H9 (cell line): ENCODE data around the gene MSANTD1. TPM values are rescaled to one million over a fixed set of nuclear protein-coding genes. Genes with fewer than 3 reads are reported as not detected.

Experiments
- DNase-seq: peaks from one replicate; pipeline ENCODE4 v3.0.0-alpha.2; 2017
- H2AFZ ChIP-seq: one replicate; pipeline ENCODE4 v1.6.1; 2013; ENCODE audit warnings: mild to moderate bottlenecking, low read length, control low read depth, moderate library complexity
- H2AK5ac ChIP-seq: 2 replicates; pipeline ENCODE4 v1.6.1; 2013; ENCODE audit warnings: low read length, control low read depth, mixed read lengths; ENCODE audit not compliant: insufficient read length
- H2BK120ac ChIP-seq: one replicate; pipeline ENCODE4 v1.6.1; 2013; ENCODE audit warnings: low read depth, mild to moderate bottlenecking, low read length, control low read depth, inconsistent platforms; ENCODE audit not compliant: poor library complexity, severe bottlenecking
- H2BK12ac ChIP-seq: 2 replicates; pipeline ENCODE4 v1.6.1; 2013; ENCODE audit warnings: low read length, control low read depth, mixed read lengths, low read depth; ENCODE audit not compliant: insufficient read length
- H2BK15ac ChIP-seq: 2 replicates; pipeline ENCODE4 v1.6.1; 2013; ENCODE audit warnings: low read depth, low read length, control low read depth
- H2BK20ac ChIP-seq: one replicate; pipeline ENCODE4 v1.6.1; 2013; ENCODE audit warnings: low read depth, mild to moderate bottlenecking, low read length, control low read depth, inconsistent platforms; ENCODE audit not compliant: poor library complexity, severe bottlenecking
- H2BK5ac ChIP-seq: 2 replicates; pipeline ENCODE4 v1.6.1; 2013; ENCODE audit warnings: low read length, control low read depth, mixed read lengths; ENCODE audit not compliant: insufficient read length
- H3K14ac ChIP-seq: 2 replicates; pipeline ENCODE4 v1.6.1; 2013; ENCODE audit warnings: low read length, control low read depth; ENCODE audit not compliant: insufficient read depth
- H3K18ac ChIP-seq: 2 replicates; pipeline ENCODE4 v1.6.1; 2013; ENCODE audit warnings: low read depth, mild to moderate bottlenecking, mixed read lengths, low read length, control low read depth; ENCODE audit not compliant: insufficient read length
- H3K23ac ChIP-seq: 2 replicates; pipeline ENCODE4 v1.6.1; 2013; ENCODE audit warnings: low read length, control low read depth, mixed read lengths, low read depth; ENCODE audit not compliant: insufficient read length
- H3K23me2 ChIP-seq: 2 replicates; pipeline ENCODE4 v1.6.1; 2013; ENCODE audit warnings: low read depth, mild to moderate bottlenecking, mixed read lengths, low read length, control low read depth; ENCODE audit not compliant: insufficient read length, poor library complexity, severe bottlenecking
- H3K27ac ChIP-seq: 2 replicates; pipeline ENCODE4 v1.5.1; 2013; ENCODE audit warnings: low read length, control low read depth, mixed read lengths, low read depth; ENCODE audit not compliant: insufficient read length
- H3K27me3 ChIP-seq: 2 replicates; pipeline ENCODE4 v1.6.1; 2013; ENCODE audit warnings: low read length, control low read depth, inconsistent platforms; ENCODE audit not compliant: insufficient read depth
- H3K4ac ChIP-seq: 2 replicates; pipeline ENCODE4 v1.6.1; 2013; ENCODE audit warnings: low read depth, mild to moderate bottlenecking, control low read depth, inconsistent platforms, low read length, moderate library complexity
- H3K4me1 ChIP-seq: 2 replicates; pipeline ENCODE4 v1.6.1; 2013; ENCODE audit warnings: low read length, control low read depth, inconsistent platforms; ENCODE audit not compliant: insufficient read depth
- H3K4me2 ChIP-seq: 2 replicates; pipeline ENCODE4 v1.6.1; 2013; ENCODE audit warnings: low read length, control low read depth, mixed read lengths; ENCODE audit not compliant: insufficient read length, insufficient read depth
- H3K56ac ChIP-seq: 2 replicates; pipeline ENCODE4 v1.6.1; 2013; ENCODE audit warnings: low read depth, mild to moderate bottlenecking, mixed read lengths, low read length, control low read depth; ENCODE audit not compliant: insufficient read length
- H3K79me1 ChIP-seq: 2 replicates; pipeline ENCODE4 v1.6.1; 2013; ENCODE audit warnings: low read depth, mild to moderate bottlenecking, moderate library complexity, low read length, control low read depth, inconsistent platforms; ENCODE audit not compliant: insufficient read depth, poor library complexity, severe bottlenecking
- H3K79me2 ChIP-seq: 2 replicates; pipeline ENCODE4 v1.6.1; 2013; ENCODE audit warnings: low read length, control low read depth, inconsistent platforms; ENCODE audit not compliant: insufficient read depth
- H3K9ac ChIP-seq: 2 replicates; pipeline ENCODE4 v1.6.1; 2013; ENCODE audit warnings: low read length, control low read depth, mixed read lengths; ENCODE audit not compliant: insufficient read length; ENCODE audit errors: extremely low read depth
- H3K9me3 ChIP-seq: one replicate; pipeline ENCODE4 v1.6.1; 2013; ENCODE audit warnings: low read depth, low read length, inconsistent platforms; ENCODE audit not compliant: control insufficient read depth
- H3T11ph ChIP-seq: one replicate; pipeline ENCODE4 v1.6.1; 2013; ENCODE audit warnings: mild to moderate bottlenecking, low read length, control low read depth, inconsistent platforms
- H4K20me1 ChIP-seq: one replicate; pipeline ENCODE4 v1.6.1; 2013; ENCODE audit not compliant: control insufficient read depth, insufficient read length, insufficient read depth
- H4K5ac ChIP-seq: 2 replicates; pipeline ENCODE4 v1.6.1; 2013; ENCODE audit warnings: low read depth, mild to moderate bottlenecking, mixed read lengths, low read length, control low read depth; ENCODE audit not compliant: insufficient read length
- H4K8ac ChIP-seq: replicated peaks from 2 replicates; pipeline ENCODE4 v1.6.1; 2013; ENCODE audit warnings: low read length, control low read depth, mixed read lengths, low read depth; ENCODE audit not compliant: insufficient read length
- H4K91ac ChIP-seq: 2 replicates; pipeline ENCODE4 v1.6.1; 2013; ENCODE audit warnings: low read depth, mild to moderate bottlenecking, moderate library complexity, mixed read lengths, low read length, control low read depth; ENCODE audit not compliant: insufficient read length
- H3K27ac Mint-ChIP-seq, 3 experiments: 2 replicates in 2 of 3; 3 replicates in 1 of 3; pipeline ENCODE4 v1.8.0; 2020 to 2021; ENCODE audit warnings: mixed read lengths in 3 of 3, mild to moderate bottlenecking in 1 of 3, moderate library complexity in 1 of 3
- H3K27me3 Mint-ChIP-seq: 2 replicates; pipeline ENCODE4 v1.8.0; 2021; ENCODE audit warnings: low read depth, mild to moderate bottlenecking, moderate library complexity, mixed read lengths
- H3K36me3 Mint-ChIP-seq, 3 experiments: 2 replicates in 2 of 3; 3 replicates in 1 of 3; pipeline ENCODE4 v1.8.0; 2020 to 2021; ENCODE audit warnings: low read depth in 3 of 3, mixed read lengths in 3 of 3; ENCODE audit not compliant: insufficient read depth in 1 of 3
- H3K4me1 Mint-ChIP-seq, 2 experiments: 2 replicates each; pipeline ENCODE4 v1.8.0; 2020; ENCODE audit warnings: mixed read lengths in 2 of 2
- H3K4me3 Mint-ChIP-seq, 2 experiments: 2 replicates in 1 of 2; 3 replicates in 1 of 2; pipeline ENCODE4 v1.8.0; 2020 to 2021; ENCODE audit warnings: mild to moderate bottlenecking in 2 of 2, mixed read lengths in 2 of 2, moderate library complexity in 1 of 2
- H3K9me3 Mint-ChIP-seq, 2 experiments: 2 replicates in 1 of 2; 3 replicates in 1 of 2; pipeline ENCODE4 v1.8.0; 2020; ENCODE audit warnings: mild to moderate bottlenecking in 2 of 2, mixed read lengths in 2 of 2, moderate library complexity in 1 of 2
- WGBS: extraction: QIAGEN DNeasy Blood & Tissue Kit; methylation state at CpG from one replicate; pipeline ENCODE4 v1.1.7; 2013; ENCODE audit warnings: missing lambda C conversion rate, low lambda C conversion rate, mixed read lengths; ENCODE audit not compliant: insufficient read length; ENCODE audit errors: extremely low coverage; 5-methylcytosine and 5-hydroxymethylcytosine counted together
- total RNA-seq: library from RNA; stranded (reverse); gene quantifications from 2 replicates; pipeline ENCODE4 v1.2.1, GENCODE V29; 2021
- TF ChIP-seq, protein P1 (sequence below): fragments of 200-600 bp; sonication (generic); conservative IDR thresholded peaks from 3 replicates; pipeline ENCODE4 v1.8.0; 2021; ENCODE audit warnings: antibody characterized with exemption, mild to moderate bottlenecking

The MSANTD1 gene
- total RNA-seq, 1 experiment from 2014 or later, result 0.83 TPM

DNA sequence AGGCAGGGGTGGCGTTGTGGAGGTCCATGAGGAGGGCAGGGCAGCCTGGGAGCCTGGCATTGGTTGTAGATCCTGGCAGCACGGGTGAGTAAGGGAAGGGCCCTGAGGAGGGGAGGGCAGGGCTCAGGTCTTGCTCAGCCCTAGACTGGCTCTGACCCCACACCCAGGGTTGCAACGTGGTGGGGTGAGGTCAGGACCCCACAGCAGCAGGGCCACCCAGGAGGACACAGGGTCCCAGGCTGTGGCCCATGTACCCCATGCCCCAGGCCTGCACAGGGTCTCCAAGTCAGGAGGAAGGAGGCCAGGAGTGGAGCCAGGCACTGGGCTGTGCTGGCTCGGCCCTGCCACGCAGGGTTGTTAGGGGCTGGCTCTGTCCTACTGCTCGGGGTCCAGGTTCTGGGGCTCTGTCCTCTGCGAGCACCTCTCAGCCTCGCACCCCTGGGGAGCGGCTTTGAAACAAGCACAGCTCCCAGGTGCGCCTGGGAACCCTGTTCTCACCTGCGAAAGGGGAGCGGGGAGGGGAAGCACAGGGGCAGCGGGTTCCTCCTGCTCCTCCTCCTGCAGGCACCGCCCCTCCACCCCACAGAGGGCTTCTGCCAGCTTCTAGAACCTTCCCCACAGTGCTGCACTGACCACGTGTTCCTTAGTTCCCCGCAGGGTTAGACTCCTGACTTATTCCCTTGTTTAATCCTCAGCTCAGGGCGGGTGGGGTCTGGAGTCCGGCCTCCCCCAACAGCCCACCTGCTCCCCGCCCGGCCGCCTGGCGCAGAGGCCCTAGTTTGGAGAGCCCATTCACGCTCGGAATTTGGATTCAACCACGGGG lies 20.4 kb downstream of the MSANTD1 start:
- Histone ChIP-seq H3T11ph (no peak overlapping the region), H3K56ac (no peak overlapping the region), H4K8ac (no peak overlapping the region), H3K9ac (no peak overlapping the region), H2BK20ac (no peak overlapping the region), H4K91ac (no peak overlapping the region), H3K23ac (no peak overlapping the region), H2AFZ (no peak overlapping the region), H2AK5ac (no peak overlapping the region), H3K9me3 (no peaks in the 10 kb centered on the region), H3K18ac (no peak overlapping the region), H3K23me2 (no peaks in the 10 kb centered on the region), H4K20me1 (no peaks in the 10 kb centered on the region), H2BK120ac (no peak overlapping the region), H3K79me1 (no peaks in the 10 kb centered on the region), H3K14ac (no peak overlapping the region), H2BK5ac (no peak overlapping the region), H3K27me3 (no peaks in the 10 kb centered on the region), H3K27ac (no peak overlapping the region), H3K4me2 (no peak overlapping the region), H2BK15ac (no peak overlapping the region), H2BK12ac (no peak overlapping the region), H3K79me2 (no peaks in the 10 kb centered on the region), H3K4ac (no peak overlapping the region), H3K4me1 (no peaks in the 10 kb centered on the region), H4K5ac (no peak overlapping the region)
- DNase-seq, result no peak
- peaks cover 10% of the 10 kb centered on the region for H3K27me3 Mint-ChIP-seq
- no CpG with 5 or more reads among the region's 25 CpGs for WGBS
- peaks cover 4 to 14% of the 10 kb centered on the region in 2 experiments; a peak in 3 of 4 replicates for H3K4me1 Mint-ChIP-seq
- no peak overlapping the region for H3K27ac Mint-ChIP-seq
- TF ChIP-seq, protein P1, sequence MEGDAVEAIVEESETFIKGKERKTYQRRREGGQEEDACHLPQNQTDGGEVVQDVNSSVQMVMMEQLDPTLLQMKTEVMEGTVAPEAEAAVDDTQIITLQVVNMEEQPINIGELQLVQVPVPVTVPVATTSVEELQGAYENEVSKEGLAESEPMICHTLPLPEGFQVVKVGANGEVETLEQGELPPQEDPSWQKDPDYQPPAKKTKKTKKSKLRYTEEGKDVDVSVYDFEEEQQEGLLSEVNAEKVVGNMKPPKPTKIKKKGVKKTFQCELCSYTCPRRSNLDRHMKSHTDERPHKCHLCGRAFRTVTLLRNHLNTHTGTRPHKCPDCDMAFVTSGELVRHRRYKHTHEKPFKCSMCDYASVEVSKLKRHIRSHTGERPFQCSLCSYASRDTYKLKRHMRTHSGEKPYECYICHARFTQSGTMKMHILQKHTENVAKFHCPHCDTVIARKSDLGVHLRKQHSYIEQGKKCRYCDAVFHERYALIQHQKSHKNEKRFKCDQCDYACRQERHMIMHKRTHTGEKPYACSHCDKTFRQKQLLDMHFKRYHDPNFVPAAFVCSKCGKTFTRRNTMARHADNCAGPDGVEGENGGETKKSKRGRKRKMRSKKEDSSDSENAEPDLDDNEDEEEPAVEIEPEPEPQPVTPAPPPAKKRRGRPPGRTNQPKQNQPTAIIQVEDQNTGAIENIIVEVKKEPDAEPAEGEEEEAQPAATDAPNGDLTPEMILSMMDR, result no peak
- no peak overlapping the region for H3K4me3 Mint-ChIP-seq
- no peaks in the 10 kb centered on the region for H3K9me3 Mint-ChIP-seq
- no peaks in the 10 kb centered on the region for H3K36me3 Mint-ChIP-seq
